ENCODE measurements around the gene DLGAP1.

The DLGAP1 gene

GRCh38 chr18:3851159-3851558, 603.9 kb downstream of the DLGAP1 start:
- Histone ChIP-seq H3K27ac (ENCODE audit: low read length) (no peak overlapping the region), H3K9ac (ENCODE audit: low read length) (no peak overlapping the region), H3K4me1 (ENCODE audit: low read length) (peaks cover 6% of the 10 kb centered on the region), H3K27me3 (ENCODE audit: low read depth, low read length) (peaks cover 19% of the 10 kb centered on the region), H3K4me2 (ENCODE audit: low read length) (no peak overlapping the region), H2AFZ (ENCODE audit: low read depth, low read length) (no peak overlapping the region), H3K9me3 (ENCODE audit: insufficient read depth, low read length) (no peaks in the 10 kb centered on the region), H4K20me1 (ENCODE audit: insufficient read depth, low read length) (no peaks in the 10 kb centered on the region), H3K36me3 (replicated peaks; ENCODE audit: low read depth, low read length) (no peaks in the 10 kb centered on the region), H3K4me3 (ENCODE audit: low read length) (no peak overlapping the region), H3K79me2 (ENCODE audit: low read length) (no peaks in the 10 kb centered on the region)
- TF ChIP-seq, protein P1, sequence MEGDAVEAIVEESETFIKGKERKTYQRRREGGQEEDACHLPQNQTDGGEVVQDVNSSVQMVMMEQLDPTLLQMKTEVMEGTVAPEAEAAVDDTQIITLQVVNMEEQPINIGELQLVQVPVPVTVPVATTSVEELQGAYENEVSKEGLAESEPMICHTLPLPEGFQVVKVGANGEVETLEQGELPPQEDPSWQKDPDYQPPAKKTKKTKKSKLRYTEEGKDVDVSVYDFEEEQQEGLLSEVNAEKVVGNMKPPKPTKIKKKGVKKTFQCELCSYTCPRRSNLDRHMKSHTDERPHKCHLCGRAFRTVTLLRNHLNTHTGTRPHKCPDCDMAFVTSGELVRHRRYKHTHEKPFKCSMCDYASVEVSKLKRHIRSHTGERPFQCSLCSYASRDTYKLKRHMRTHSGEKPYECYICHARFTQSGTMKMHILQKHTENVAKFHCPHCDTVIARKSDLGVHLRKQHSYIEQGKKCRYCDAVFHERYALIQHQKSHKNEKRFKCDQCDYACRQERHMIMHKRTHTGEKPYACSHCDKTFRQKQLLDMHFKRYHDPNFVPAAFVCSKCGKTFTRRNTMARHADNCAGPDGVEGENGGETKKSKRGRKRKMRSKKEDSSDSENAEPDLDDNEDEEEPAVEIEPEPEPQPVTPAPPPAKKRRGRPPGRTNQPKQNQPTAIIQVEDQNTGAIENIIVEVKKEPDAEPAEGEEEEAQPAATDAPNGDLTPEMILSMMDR (IDR thresholded peaks at IDR 0.05; ENCODE audit: low read depth, low read length) = no peak
- TF ChIP-seq EZH2phosphoT487 (IDR thresholded peaks at IDR 0.05; ENCODE audit: low read depth) = no peak

DNA sequence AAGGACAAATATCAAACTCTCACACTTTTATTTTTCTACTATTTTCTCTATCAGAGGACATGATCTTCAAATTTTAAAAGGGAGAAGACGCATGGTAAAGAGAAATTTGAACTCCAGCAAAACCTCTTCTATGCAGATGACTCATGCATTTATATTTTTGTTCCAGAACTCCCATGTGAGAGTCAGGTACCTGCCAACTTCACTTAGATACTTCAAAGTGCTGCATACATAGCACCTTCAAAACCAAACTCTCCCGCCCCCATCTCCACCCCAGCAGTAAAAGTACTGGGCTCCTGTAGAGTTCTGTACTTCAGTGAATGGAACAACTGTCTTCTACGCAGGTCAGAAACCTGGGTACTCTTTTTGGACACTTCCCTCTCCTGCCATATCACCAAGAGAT, 606.8 kb downstream of the DLGAP1 start:
- Histone ChIP-seq H3K4me3 (ENCODE audit: low read length) (no peak overlapping the region), H3K4me2 (ENCODE audit: low read length) (no peak overlapping the region), H3K9me3 (ENCODE audit: insufficient read depth, low read length) (no peaks in the 10 kb centered on the region), H3K36me3 (replicated peaks; ENCODE audit: low read depth, low read length) (no peaks in the 10 kb centered on the region), H3K27ac (ENCODE audit: low read length) (no peak overlapping the region), H4K20me1 (ENCODE audit: insufficient read depth, low read length) (no peaks in the 10 kb centered on the region), H3K27me3 (ENCODE audit: low read depth, low read length) (peaks cover 34% of the 10 kb centered on the region), H3K79me2 (ENCODE audit: low read length) (no peaks in the 10 kb centered on the region), H2AFZ (ENCODE audit: low read depth, low read length) (no peak overlapping the region), H3K9ac (ENCODE audit: low read length) (no peak overlapping the region), H3K4me1 (ENCODE audit: low read length) (peaks cover 6% of the 10 kb centered on the region)
- no peak for TF ChIP-seq EZH2phosphoT487 (IDR thresholded peaks at IDR 0.05; ENCODE audit: low read depth)
- TF ChIP-seq, protein P1 (IDR thresholded peaks at IDR 0.05; ENCODE audit: low read depth, low read length) = no peak

GRCh38 chr18:3845161-3845560, 609.9 kb downstream of the DLGAP1 start:
- Histone ChIP-seq H3K4me1 (ENCODE audit: low read length) (no peaks in the 10 kb centered on the region), H3K79me2 (ENCODE audit: low read length) (no peaks in the 10 kb centered on the region), H2AFZ (ENCODE audit: low read depth, low read length) (no peak overlapping the region)

DNA sequence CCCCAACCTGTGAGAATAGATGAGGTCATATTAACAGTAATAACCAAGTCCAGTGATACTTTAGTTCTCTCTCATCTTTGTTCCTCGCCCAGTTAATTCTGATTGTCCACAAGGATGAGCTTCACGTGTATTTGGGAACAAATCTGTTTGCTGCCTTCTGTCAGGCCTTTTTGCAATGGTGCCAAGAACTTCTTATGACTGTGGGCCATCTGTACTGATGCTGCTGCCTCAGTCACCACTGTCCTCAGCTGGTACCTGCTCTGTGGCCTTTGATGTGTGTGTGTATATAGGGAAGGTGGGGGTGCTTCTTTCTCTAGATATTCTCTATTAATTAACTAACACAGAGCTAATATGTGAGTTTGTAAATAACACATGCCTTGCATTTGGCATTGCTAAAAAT, 612.3 kb downstream of the DLGAP1 start:
- no peaks in the 10 kb centered on the region for H3K4me1 ChIP-seq (ENCODE audit: low read length)
- no peaks in the 10 kb centered on the region for H4K20me1 ChIP-seq (ENCODE audit: insufficient read depth, low read length)
- no peaks in the 10 kb centered on the region for H3K36me3 ChIP-seq (replicated peaks; ENCODE audit: low read depth, low read length)
- no peak overlapping the region for H3K9ac ChIP-seq (ENCODE audit: low read length)
- no peak for TF ChIP-seq EZH2phosphoT487 (IDR thresholded peaks at IDR 0.05; ENCODE audit: low read depth)
- TF ChIP-seq, protein P1 (IDR thresholded peaks at IDR 0.05; ENCODE audit: low read depth, low read length) = no peak
- H3K27me3 ChIP-seq (ENCODE audit: low read depth, low read length) = peaks cover 25% of the 10 kb centered on the region
- H3K9me3 ChIP-seq (ENCODE audit: insufficient read depth, low read length) = no peaks in the 10 kb centered on the region
- no peak overlapping the region for H3K4me2 ChIP-seq (ENCODE audit: low read length)
- no peak overlapping the region for H3K27ac ChIP-seq (ENCODE audit: low read length)
- H3K79me2 ChIP-seq (ENCODE audit: low read length) = no peaks in the 10 kb centered on the region
- H2AFZ ChIP-seq (ENCODE audit: low read depth, low read length) = no peak overlapping the region
- H3K4me3 ChIP-seq (ENCODE audit: low read length) = no peak overlapping the region

More at GRCh38 chr18:3845161-3845560, 609.9 kb downstream of the DLGAP1 start:
- H3K27me3 ChIP-seq (ENCODE audit: low read depth, low read length) = peaks cover 29% of the 10 kb centered on the region
- H3K36me3 ChIP-seq (replicated peaks; ENCODE audit: low read depth, low read length) = no peaks in the 10 kb centered on the region
- H3K4me2 ChIP-seq (ENCODE audit: low read length) = no peak overlapping the region
- H4K20me1 ChIP-seq (ENCODE audit: insufficient read depth, low read length) = no peaks in the 10 kb centered on the region
- H3K9me3 ChIP-seq (ENCODE audit: insufficient read depth, low read length) = no peaks in the 10 kb centered on the region
- TF ChIP-seq EZH2phosphoT487 (IDR thresholded peaks at IDR 0.05; ENCODE audit: low read depth) = no peak
- TF ChIP-seq, protein P1 (IDR thresholded peaks at IDR 0.05; ENCODE audit: low read depth, low read length) = no peak
- H3K27ac ChIP-seq (ENCODE audit: low read length) = no peak overlapping the region
- H3K4me3 ChIP-seq (ENCODE audit: low read length) = no peak overlapping the region
- no peak overlapping the region for H3K9ac ChIP-seq (ENCODE audit: low read length)
